CD14-positive monocyte (primary cell): Measurements from ENCODE around the gene SUCO. TPM values are rescaled to one million over a fixed set of nuclear protein-coding genes. Genes with fewer than 3 reads are reported as not detected.

Experiments
- DNase-seq, 3 donors: peaks; one replicate each; pipeline ENCODE4 v3.0.0-alpha.2; 2011 to 2022
- H2AFZ ChIP-seq: 2 replicates; pipeline ENCODE4 v1.6.0; 2012; ENCODE audit warnings: mild to moderate bottlenecking, low read depth, low read length, inconsistent platforms; ENCODE audit not compliant: insufficient read depth, poor library complexity, severe bottlenecking
- H3K27ac ChIP-seq, 2 donors: 1 replicate in 1 of 2; 2 replicates in 1 of 2; pipeline ENCODE4 v1.5.1; 2012 to 2013; ENCODE audit warnings: low read length in 2 of 2, control low read depth in 1 of 2, inconsistent platforms in 1 of 2, low read depth in 1 of 2, mild to moderate bottlenecking in 1 of 2
- H3K27me3 ChIP-seq, 2 donors: one replicate each; pipeline versions ENCODE4 v1.6.0 to v1.6.1; 2011 to 2013; ENCODE audit warnings: low read length in 2 of 2; ENCODE audit not compliant: control insufficient read depth in 2 of 2, insufficient read depth in 2 of 2
- H3K36me3 ChIP-seq, 2 donors: replicated peaks in 1 of 2; 1 replicate in 1 of 2; 2 replicates in 1 of 2; pipeline versions ENCODE4 v1.5.1 to v1.6.1; 2012 to 2013; ENCODE audit warnings: low read length in 2 of 2, control low read depth in 1 of 2, inconsistent platforms in 1 of 2, mild to moderate bottlenecking in 1 of 2; ENCODE audit not compliant: insufficient read depth in 2 of 2, control insufficient read depth in 1 of 2
- H3K4me1 ChIP-seq, 2 donors: 1 replicate in 1 of 2; 2 replicates in 1 of 2; pipeline versions ENCODE4 v1.5.1 to v1.6.1; 2012 to 2013; ENCODE audit warnings: low read length in 2 of 2, control low read depth in 1 of 2, inconsistent platforms in 1 of 2, mild to moderate bottlenecking in 1 of 2, moderate library complexity in 1 of 2; ENCODE audit not compliant: insufficient read depth in 2 of 2, control insufficient read depth in 1 of 2
- H3K4me2 ChIP-seq: replicated peaks from 2 replicates; pipeline ENCODE3; 2012; ENCODE audit warnings: low read length, moderate library complexity, mild to moderate bottlenecking; ENCODE audit not compliant: poor library complexity, severe bottlenecking; ENCODE audit errors: extremely low read depth
- H3K4me3 ChIP-seq, 3 experiments: fragments of 200-600 bp in 1 of 3; sonication (generic) in 1 of 3; replicated peaks in 1 of 3; 1 replicate in 2 of 3; 2 replicates in 1 of 3; pipeline ENCODE4 v1.5.1; 2011 to 2013; ENCODE audit warnings: low read length in 3 of 3, mild to moderate bottlenecking in 3 of 3, control low read depth in 2 of 3, low read depth in 2 of 3, inconsistent platforms in 1 of 3, moderate library complexity in 1 of 3
- H3K79me2 ChIP-seq: 2 replicates; pipeline ENCODE4 v1.6.0; 2012; ENCODE audit warnings: mild to moderate bottlenecking, control low read depth, inconsistent platforms, low read length, moderate library complexity; ENCODE audit not compliant: insufficient read depth
- H3K9ac ChIP-seq: 2 replicates; pipeline ENCODE4 v1.6.0; 2017; ENCODE audit warnings: low read length, mild to moderate bottlenecking; ENCODE audit not compliant: insufficient read depth, poor library complexity, severe bottlenecking
- H3K9me3 ChIP-seq, 2 donors: replicated peaks in 1 of 2; 1 replicate in 1 of 2; 2 replicates in 1 of 2; pipeline versions ENCODE4 v1.5.1 to v1.6.1; 2012 to 2013; ENCODE audit warnings: low read length in 2 of 2, control low read depth in 1 of 2; ENCODE audit not compliant: control insufficient read depth in 1 of 2, insufficient read depth in 1 of 2
- H4K20me1 ChIP-seq: 2 replicates; pipeline ENCODE4 v1.6.0; 2012; ENCODE audit warnings: mild to moderate bottlenecking, low read length, control low read depth, moderate library complexity; ENCODE audit not compliant: insufficient read depth
- H3K27ac Mint-ChIP-seq, 7 donors: one replicate each; pipeline ENCODE4 v1.8.0; 2020; ENCODE audit warnings: mild to moderate bottlenecking in 7 of 7, mixed read lengths in 7 of 7, moderate library complexity in 6 of 7, inconsistent platforms in 2 of 7
- H3K27me3 Mint-ChIP-seq, 3 donors: one replicate each; pipeline ENCODE4 v1.8.0; 2021 to 2022; ENCODE audit warnings: low read depth in 3 of 3, mild to moderate bottlenecking in 3 of 3, mixed read lengths in 3 of 3, moderate library complexity in 3 of 3, inconsistent platforms in 1 of 3
- H3K36me3 Mint-ChIP-seq, 2 donors: one replicate each; pipeline ENCODE4 v1.8.0; 2020; ENCODE audit warnings: mixed read lengths in 2 of 2, inconsistent platforms in 1 of 2, mild to moderate bottlenecking in 1 of 2
- H3K4me1 Mint-ChIP-seq: one replicate; pipeline ENCODE4 v1.8.0; 2020; ENCODE audit warnings: mild to moderate bottlenecking, mixed read lengths
- H3K4me3 Mint-ChIP-seq, 2 donors: one replicate each; pipeline ENCODE4 v1.8.0; 2020; ENCODE audit warnings: mild to moderate bottlenecking in 2 of 2, mixed read lengths in 2 of 2, moderate library complexity in 1 of 2
- H3K9me3 Mint-ChIP-seq, 7 donors: one replicate each; pipeline ENCODE4 v1.8.0; 2020 to 2022; ENCODE audit warnings: mixed read lengths in 7 of 7, mild to moderate bottlenecking in 6 of 7, moderate library complexity in 6 of 7, inconsistent platforms in 2 of 7
- CTCF ChIP-seq: fragments of 200-600 bp; IDR thresholded peaks from one replicate; pipeline ENCODE4 v1.8.0; 2022; ENCODE audit warnings: antibody characterized with exemption, mild to moderate bottlenecking
- WGBS: methylation state at CpG from one replicate; pipeline ENCODE4 v1.1.5; 2013; ENCODE audit warnings: missing lambda C conversion rate; ENCODE audit not compliant: insufficient coverage; 5-methylcytosine and 5-hydroxymethylcytosine counted together
- intact Hi-C, 2 donors: fragments of 100-400 bp; cut with micrococcal nuclease; formaldehyde crosslinking; loops; one replicate each; pipeline versions ENCODE4 v1.15.0 to v1.15.1; 2023
- polyA plus RNA-seq, 3 donors: library from polyadenylated mRNA; depleted of rRNA in 1 of 3; unstranded in 2 of 3; stranded (reverse) in 1 of 3; fragments of 300-500 nt in 2 of 3; fragments of >200 nt in 1 of 3; fragmentation: Illumina TruSeq in 2 of 3; gene quantifications; 1 replicate in 2 of 3; 2 replicates in 1 of 3; pipeline ENCODE4 v1.2.3, GENCODE V29; 2012 to 2021

Gene SUCO
- polyA plus RNA-seq, 3 donors = 6.8 to 8.5 (median 6.8) TPM

- H3K27ac Mint-ChIP-seq = peak overlapping the region in 2 of 7 donors; percentile 7 to 73
- WGBS = 83% methylated on average over 1 of the region's 1 CpG
- H3K4me1 Mint-ChIP-seq = peaks cover 58% of the 10 kb centered on the region
- Histone ChIP-seq H4K20me1 (no peaks in the 10 kb centered on the region), H3K27ac (no peak overlapping the region), H3K9me3 (no peaks in the 10 kb centered on the region), H3K4me2 (no peak overlapping the region), H3K4me1 (peaks cover 43 to 45% of the 10 kb centered on the region in 2 donors), H3K36me3 (no peaks in the 10 kb centered on the region), H3K9ac (no peak overlapping the region), H3K79me2 (no peaks in the 10 kb centered on the region), H2AFZ (peak overlapping the region; percentile 69), H3K27me3 (no peaks in the 10 kb centered on the region), H3K4me3 (no peak overlapping the region)
- H3K27me3 Mint-ChIP-seq = peaks cover 0 to 2% (median 2%) of the 10 kb centered on the region in 3 donors
- H3K9me3 Mint-ChIP-seq = peaks cover 0 to 2% (median 0%) of the 10 kb centered on the region in 7 donors
- TF ChIP-seq CTCF = no peak
- DNase-seq = no peak
- H3K4me3 Mint-ChIP-seq = no peak overlapping the region
- H3K36me3 Mint-ChIP-seq = no peaks in the 10 kb centered on the region
- intact Hi-C loops = no loop called here
Measured at GRCh38 chr1:172496678-172497077, 36.3 kb upstream of the SUCO start.

GRCh38 chr1:172497230-172497629 lies 35.7 kb upstream of the SUCO start:
- peaks cover 43 to 45% of the 10 kb centered on the region in 2 donors for H3K4me1 ChIP-seq
- no peaks in the 10 kb centered on the region for H3K9me3 ChIP-seq
- no peaks in the 10 kb centered on the region for H3K27me3 ChIP-seq
- intact Hi-C loops = no loop called here
- H2AFZ ChIP-seq = peak overlapping the region; percentile 69
- H3K27ac Mint-ChIP-seq = peak overlapping the region in 6 of 7 donors; percentile 19 to 78 (median 40)
- H3K9ac ChIP-seq = no peak overlapping the region
- peak overlapping the region in 1 of 2 donors; percentile 35 for H3K4me3 Mint-ChIP-seq
- peaks cover 0 to 2% (median 0%) of the 10 kb centered on the region in 7 donors for H3K9me3 Mint-ChIP-seq
- H3K4me2 ChIP-seq = no peak overlapping the region
- no peaks in the 10 kb centered on the region for H3K79me2 ChIP-seq
- H3K4me1 Mint-ChIP-seq = peaks cover 58% of the 10 kb centered on the region
- H3K4me3 ChIP-seq = no peak overlapping the region
- H3K27me3 Mint-ChIP-seq = peaks cover 0 to 2% (median 2%) of the 10 kb centered on the region in 3 donors
- no peak for TF ChIP-seq CTCF
- peak overlapping the region; percentile 11 to 51 for H3K27ac ChIP-seq
- H4K20me1 ChIP-seq = no peaks in the 10 kb centered on the region
- no peaks in the 10 kb centered on the region for H3K36me3 Mint-ChIP-seq
- H3K36me3 ChIP-seq = no peaks in the 10 kb centered on the region
- WGBS = 75% methylated on average over 4 of the region's 5 CpGs
- no peak for DNase-seq
